Astrocyte of the cerebellum (primary cell): Measurements from ENCODE around the gene SLC24A1.

ENCODE experiments used
- DNase-seq: peaks from one replicate; pipeline ENCODE4 v3.0.0-alpha.2; 2011; ENCODE audit warnings: low read depth
- H3K4me3 ChIP-seq: 2 replicates; pipeline ENCODE4 v1.5.1; 2011; ENCODE audit warnings: mild to moderate bottlenecking, low read depth, low read length, moderate library complexity
- CTCF ChIP-seq: IDR thresholded peaks from 2 replicates; pipeline ENCODE4 v1.5.1; 2012; ENCODE audit warnings: low read length, low read depth, moderate library complexity, mild to moderate bottlenecking; ENCODE audit errors: missing control alignments
- in situ Hi-C: cut with HindIII; loops from 2 replicates; pipeline ENCODE4 v1.10.0; 2017; ENCODE audit warnings: low sequenced_read_pairs

SLC24A1 gene

GRCh38 chr15:65676123-65676522 lies 54.4 kb downstream of the SLC24A1 start:
- no peak for DNase-seq
- no peak overlapping the region for H3K4me3 ChIP-seq
- in situ Hi-C loops: no loop called here
- TF ChIP-seq CTCF: no peak

- TF ChIP-seq CTCF: no peak
- DNase-seq: no peak
- H3K4me3 ChIP-seq: no peak overlapping the region
- in situ Hi-C loops: no loop called here
These were observed 58.8 kb downstream of the SLC24A1 start for GRCh38 chr15:65680544-65680943.

- no peak for TF ChIP-seq CTCF
- DNase-seq: no peak
- in situ Hi-C loops: no loop called here
- no peak overlapping the region for H3K4me3 ChIP-seq
These were observed 60.7 kb downstream of the SLC24A1 start for GRCh38 chr15:65682404-65682911.

- no peak overlapping the region for H3K4me3 ChIP-seq
- in situ Hi-C loops: no loop called here
- no peak for DNase-seq
- TF ChIP-seq CTCF: no peak
These were observed 66.7 kb downstream of the SLC24A1 start for GRCh38 chr15:65688462-65688861.

GRCh38 chr15:65690173-65690572 lies 68.4 kb downstream of the SLC24A1 start:
- no peak for DNase-seq
- no peak for TF ChIP-seq CTCF
- H3K4me3 ChIP-seq: no peak overlapping the region
- in situ Hi-C loops: no loop called here

GRCh38 chr15:65690778-65691177 lies 69.0 kb downstream of the SLC24A1 start:
- no peak for TF ChIP-seq CTCF
- no peak for DNase-seq
- in situ Hi-C loops: no loop called here
- no peak overlapping the region for H3K4me3 ChIP-seq

GRCh38 chr15:65695081-65695480 lies 73.3 kb downstream of the SLC24A1 start:
- DNase-seq: no peak
- in situ Hi-C loops: no loop called here

More at GRCh38 chr15:65695081-65695480, 73.3 kb downstream of the SLC24A1 start:
- TF ChIP-seq CTCF: no peak
- H3K4me3 ChIP-seq: no peak overlapping the region
